ENCODE measurements around the gene MYMX.

GRCh38 chr6:44198684-44199083, 18.0 kb upstream of the MYMX start:
- TF ChIP-seq, protein P1, sequence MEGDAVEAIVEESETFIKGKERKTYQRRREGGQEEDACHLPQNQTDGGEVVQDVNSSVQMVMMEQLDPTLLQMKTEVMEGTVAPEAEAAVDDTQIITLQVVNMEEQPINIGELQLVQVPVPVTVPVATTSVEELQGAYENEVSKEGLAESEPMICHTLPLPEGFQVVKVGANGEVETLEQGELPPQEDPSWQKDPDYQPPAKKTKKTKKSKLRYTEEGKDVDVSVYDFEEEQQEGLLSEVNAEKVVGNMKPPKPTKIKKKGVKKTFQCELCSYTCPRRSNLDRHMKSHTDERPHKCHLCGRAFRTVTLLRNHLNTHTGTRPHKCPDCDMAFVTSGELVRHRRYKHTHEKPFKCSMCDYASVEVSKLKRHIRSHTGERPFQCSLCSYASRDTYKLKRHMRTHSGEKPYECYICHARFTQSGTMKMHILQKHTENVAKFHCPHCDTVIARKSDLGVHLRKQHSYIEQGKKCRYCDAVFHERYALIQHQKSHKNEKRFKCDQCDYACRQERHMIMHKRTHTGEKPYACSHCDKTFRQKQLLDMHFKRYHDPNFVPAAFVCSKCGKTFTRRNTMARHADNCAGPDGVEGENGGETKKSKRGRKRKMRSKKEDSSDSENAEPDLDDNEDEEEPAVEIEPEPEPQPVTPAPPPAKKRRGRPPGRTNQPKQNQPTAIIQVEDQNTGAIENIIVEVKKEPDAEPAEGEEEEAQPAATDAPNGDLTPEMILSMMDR (IDR thresholded peaks at IDR 0.05), result no peak
- no peak for TF ChIP-seq CEBPB (IDR thresholded peaks at IDR 0.05)
- TF ChIP-seq MAFK (IDR thresholded peaks at IDR 0.05; ENCODE audit: partially characterized antibody), result no peak
- no peak for TF ChIP-seq EHMT2 (IDR thresholded peaks at IDR 0.05; ENCODE audit: low read depth)
- TF ChIP-seq RFX5 (IDR thresholded peaks at IDR 0.05), result no peak
- TF ChIP-seq JUNB (IDR thresholded peaks at IDR 0.05), result no peak
- TF ChIP-seq EP300 (IDR thresholded peaks at IDR 0.05), result no peak
- no peak for TF ChIP-seq HDAC2 (IDR thresholded peaks at IDR 0.05)
- no peak for TF ChIP-seq REST (IDR thresholded peaks at IDR 0.05)
- TF ChIP-seq POLR2A (IDR thresholded peaks at IDR 0.05; ENCODE audit: low read length), result no peak

Data from A549 (cell line).